ENCODE data around the gene FREM3.

The FREM3 gene

GRCh38 chr4:143713955-143714625, 13.6 kb upstream of the FREM3 start:
- Histone ChIP-seq H3K27me3 (ENCODE audit: control insufficient read depth in 2 of 2, insufficient read depth in 2 of 2, low read length in 2 of 2) (no peaks in the 10 kb centered on the region), H3K27ac (ENCODE audit: low read depth in 2 of 2, low read length in 2 of 2) (no peak overlapping the region), H3K36me3 (ENCODE audit: control insufficient read depth in 2 of 2, insufficient read depth in 2 of 2, low read length in 2 of 2) (no peaks in the 10 kb centered on the region), H3K9ac (ENCODE audit: low read depth in 1 of 2, low read length in 2 of 2) (no peak overlapping the region), H3K4me1 (ENCODE audit: control insufficient read depth in 2 of 2, insufficient read depth in 2 of 2, low read length in 2 of 2) (no peaks in the 10 kb centered on the region), H3K4me3 (ENCODE audit: low read length in 2 of 2) (no peak overlapping the region), H3K9me3 (ENCODE audit: control insufficient read depth in 2 of 2, low read length in 2 of 2) (no peaks in the 10 kb centered on the region)

- Histone ChIP-seq H3K27me3 (ENCODE audit: control insufficient read depth in 2 of 2, insufficient read depth in 2 of 2, low read length in 2 of 2) (no peaks in the 10 kb centered on the region), H3K27ac (ENCODE audit: low read depth in 2 of 2, low read length in 2 of 2) (no peak overlapping the region)
These were observed 13.1 kb upstream of the FREM3 start for GRCh38 chr4:143713553-143713952.

GRCh38 chr4:143712155-143712550, 11.7 kb upstream of the FREM3 start:
- Histone ChIP-seq H3K4me1 (ENCODE audit: control insufficient read depth in 2 of 2, insufficient read depth in 2 of 2, low read length in 2 of 2) (no peaks in the 10 kb centered on the region), H3K27ac (ENCODE audit: low read depth in 2 of 2, low read length in 2 of 2) (no peak overlapping the region), H3K4me3 (ENCODE audit: low read length in 2 of 2) (no peak overlapping the region), H3K36me3 (ENCODE audit: control insufficient read depth in 2 of 2, insufficient read depth in 2 of 2, low read length in 2 of 2) (no peaks in the 10 kb centered on the region), H3K9ac (ENCODE audit: low read depth in 1 of 2, low read length in 2 of 2) (no peak overlapping the region), H3K9me3 (ENCODE audit: control insufficient read depth in 2 of 2, low read length in 2 of 2) (no peaks in the 10 kb centered on the region), H3K27me3 (ENCODE audit: control insufficient read depth in 2 of 2, insufficient read depth in 2 of 2, low read length in 2 of 2) (no peaks in the 10 kb centered on the region)

More at GRCh38 chr4:143713553-143713952, 13.1 kb upstream of the FREM3 start:
- H3K36me3 ChIP-seq (ENCODE audit: control insufficient read depth in 2 of 2, insufficient read depth in 2 of 2, low read length in 2 of 2) = no peaks in the 10 kb centered on the region
- H3K9me3 ChIP-seq (ENCODE audit: control insufficient read depth in 2 of 2, low read length in 2 of 2) = no peaks in the 10 kb centered on the region
- H3K4me3 ChIP-seq (ENCODE audit: low read length in 2 of 2) = no peak overlapping the region
- H3K9ac ChIP-seq (ENCODE audit: low read depth in 1 of 2, low read length in 2 of 2) = no peak overlapping the region
- H3K4me1 ChIP-seq (ENCODE audit: control insufficient read depth in 2 of 2, insufficient read depth in 2 of 2, low read length in 2 of 2) = no peaks in the 10 kb centered on the region

- no peaks in the 10 kb centered on the region for H3K27me3 ChIP-seq (ENCODE audit: control insufficient read depth in 2 of 2, insufficient read depth in 2 of 2, low read length in 2 of 2)
- no peaks in the 10 kb centered on the region for H3K4me1 ChIP-seq (ENCODE audit: control insufficient read depth in 2 of 2, insufficient read depth in 2 of 2, low read length in 2 of 2)
- H3K4me3 ChIP-seq (ENCODE audit: low read length in 2 of 2) = no peak overlapping the region
- H3K9me3 ChIP-seq (ENCODE audit: control insufficient read depth in 2 of 2, low read length in 2 of 2) = no peaks in the 10 kb centered on the region
- H3K36me3 ChIP-seq (ENCODE audit: control insufficient read depth in 2 of 2, insufficient read depth in 2 of 2, low read length in 2 of 2) = no peaks in the 10 kb centered on the region
- no peak overlapping the region for H3K27ac ChIP-seq (ENCODE audit: low read depth in 2 of 2, low read length in 2 of 2)
- no peak overlapping the region for H3K9ac ChIP-seq (ENCODE audit: low read depth in 1 of 2, low read length in 2 of 2)
These were observed 11.2 kb upstream of the FREM3 start for GRCh38 chr4:143711543-143712154.

GRCh38 chr4:143701365-143701764, 890 bp upstream of the FREM3 start:
- Histone ChIP-seq H3K9ac (ENCODE audit: low read depth in 1 of 2, low read length in 2 of 2) (no peak overlapping the region), H3K27me3 (ENCODE audit: control insufficient read depth in 2 of 2, insufficient read depth in 2 of 2, low read length in 2 of 2) (peaks cover 8 to 15% of the 10 kb centered on the region in 2 donors), H3K4me3 (ENCODE audit: low read length in 2 of 2) (peak overlapping the region in 1 of 2 donors; percentile 51), H3K4me1 (ENCODE audit: control insufficient read depth in 2 of 2, insufficient read depth in 2 of 2, low read length in 2 of 2) (peaks cover 0 to 4% of the 10 kb centered on the region in 2 donors), H3K36me3 (ENCODE audit: control insufficient read depth in 2 of 2, insufficient read depth in 2 of 2, low read length in 2 of 2) (no peaks in the 10 kb centered on the region), H3K27ac (ENCODE audit: low read depth in 2 of 2, low read length in 2 of 2) (no peak overlapping the region), H3K9me3 (ENCODE audit: control insufficient read depth in 2 of 2, low read length in 2 of 2) (no peaks in the 10 kb centered on the region)

GRCh38 chr4:143700046-143700415, 444 bp downstream of the FREM3 start:
- H3K27me3 ChIP-seq (ENCODE audit: control insufficient read depth in 2 of 2, insufficient read depth in 2 of 2, low read length in 2 of 2) = peaks cover 8 to 15% of the 10 kb centered on the region in 2 donors
- H3K4me1 ChIP-seq (ENCODE audit: control insufficient read depth in 2 of 2, insufficient read depth in 2 of 2, low read length in 2 of 2) = peaks cover 0 to 4% of the 10 kb centered on the region in 2 donors
- H3K4me3 ChIP-seq (ENCODE audit: low read length in 2 of 2) = no peak overlapping the region
- H3K36me3 ChIP-seq (ENCODE audit: control insufficient read depth in 2 of 2, insufficient read depth in 2 of 2, low read length in 2 of 2) = no peaks in the 10 kb centered on the region
- no peak overlapping the region for H3K9ac ChIP-seq (ENCODE audit: low read depth in 1 of 2, low read length in 2 of 2)
- no peaks in the 10 kb centered on the region for H3K9me3 ChIP-seq (ENCODE audit: control insufficient read depth in 2 of 2, low read length in 2 of 2)
- H3K27ac ChIP-seq (ENCODE audit: low read depth in 2 of 2, low read length in 2 of 2) = no peak overlapping the region

GRCh38 chr4:143699331-143700045, 987 bp downstream of the FREM3 start:
- Histone ChIP-seq H3K4me1 (ENCODE audit: control insufficient read depth in 2 of 2, insufficient read depth in 2 of 2, low read length in 2 of 2) (peaks cover 0 to 4% of the 10 kb centered on the region in 2 donors), H3K4me3 (ENCODE audit: low read length in 2 of 2) (no peak overlapping the region), H3K9me3 (ENCODE audit: control insufficient read depth in 2 of 2, low read length in 2 of 2) (no peaks in the 10 kb centered on the region), H3K36me3 (ENCODE audit: control insufficient read depth in 2 of 2, insufficient read depth in 2 of 2, low read length in 2 of 2) (no peaks in the 10 kb centered on the region), H3K27ac (ENCODE audit: low read depth in 2 of 2, low read length in 2 of 2) (no peak overlapping the region), H3K9ac (ENCODE audit: low read depth in 1 of 2, low read length in 2 of 2) (no peak overlapping the region), H3K27me3 (ENCODE audit: control insufficient read depth in 2 of 2, insufficient read depth in 2 of 2, low read length in 2 of 2) (peaks cover 8 to 15% of the 10 kb centered on the region in 2 donors)

GRCh38 chr4:143693856-143694255, 6.6 kb downstream of the FREM3 start:
- no peaks in the 10 kb centered on the region for H3K27me3 ChIP-seq (ENCODE audit: control insufficient read depth in 2 of 2, insufficient read depth in 2 of 2, low read length in 2 of 2)
- no peak overlapping the region for H3K9ac ChIP-seq (ENCODE audit: low read depth in 1 of 2, low read length in 2 of 2)
- no peaks in the 10 kb centered on the region for H3K4me1 ChIP-seq (ENCODE audit: control insufficient read depth in 2 of 2, insufficient read depth in 2 of 2, low read length in 2 of 2)
- no peak overlapping the region for H3K27ac ChIP-seq (ENCODE audit: low read depth in 2 of 2, low read length in 2 of 2)
- no peak overlapping the region for H3K4me3 ChIP-seq (ENCODE audit: low read length in 2 of 2)
- no peaks in the 10 kb centered on the region for H3K9me3 ChIP-seq (ENCODE audit: control insufficient read depth in 2 of 2, low read length in 2 of 2)
- H3K36me3 ChIP-seq (ENCODE audit: control insufficient read depth in 2 of 2, insufficient read depth in 2 of 2, low read length in 2 of 2) = no peaks in the 10 kb centered on the region

- no peaks in the 10 kb centered on the region for H3K4me1 ChIP-seq (ENCODE audit: control insufficient read depth in 2 of 2, insufficient read depth in 2 of 2, low read length in 2 of 2)
- no peak overlapping the region for H3K4me3 ChIP-seq (ENCODE audit: low read length in 2 of 2)
- no peaks in the 10 kb centered on the region for H3K27me3 ChIP-seq (ENCODE audit: control insufficient read depth in 2 of 2, insufficient read depth in 2 of 2, low read length in 2 of 2)
- H3K27ac ChIP-seq (ENCODE audit: low read depth in 2 of 2, low read length in 2 of 2) = no peak overlapping the region
- no peaks in the 10 kb centered on the region for H3K9me3 ChIP-seq (ENCODE audit: control insufficient read depth in 2 of 2, low read length in 2 of 2)
- H3K9ac ChIP-seq (ENCODE audit: low read depth in 1 of 2, low read length in 2 of 2) = no peak overlapping the region
- H3K36me3 ChIP-seq (ENCODE audit: control insufficient read depth in 2 of 2, insufficient read depth in 2 of 2, low read length in 2 of 2) = no peaks in the 10 kb centered on the region
These were observed 8.2 kb downstream of the FREM3 start for GRCh38 chr4:143692241-143692640.

- Histone ChIP-seq H3K9ac (ENCODE audit: low read depth in 1 of 2, low read length in 2 of 2) (no peak overlapping the region), H3K27me3 (ENCODE audit: control insufficient read depth in 2 of 2, insufficient read depth in 2 of 2, low read length in 2 of 2) (no peaks in the 10 kb centered on the region), H3K4me3 (ENCODE audit: low read length in 2 of 2) (no peak overlapping the region), H3K27ac (ENCODE audit: low read depth in 2 of 2, low read length in 2 of 2) (no peak overlapping the region), H3K9me3 (ENCODE audit: control insufficient read depth in 2 of 2, low read length in 2 of 2) (no peaks in the 10 kb centered on the region), H3K4me1 (ENCODE audit: control insufficient read depth in 2 of 2, insufficient read depth in 2 of 2, low read length in 2 of 2) (no peaks in the 10 kb centered on the region), H3K36me3 (ENCODE audit: control insufficient read depth in 2 of 2, insufficient read depth in 2 of 2, low read length in 2 of 2) (no peaks in the 10 kb centered on the region)
These were observed 21.0 kb downstream of the FREM3 start for GRCh38 chr4:143679434-143679833.
